NB4 (cell line): ENCODE measurements around the gene AP2A2.

Source experiments
- CTCF ChIP-seq: IDR thresholded peaks from one replicate; pipeline ENCODE4 v1.5.1; 2012; ENCODE audit warnings: low read depth, low read length
- POLR2A ChIP-seq: IDR thresholded peaks from 2 replicates; pipeline ENCODE4 v1.6.1; 2011; ENCODE audit warnings: mild to moderate bottlenecking; ENCODE audit not compliant: insufficient read length; ENCODE audit errors: extremely low read depth
- TF ChIP-seq, protein P1 (sequence below): IDR thresholded peaks from 2 replicates; pipeline ENCODE4 v1.6.1; 2011; ENCODE audit warnings: low read depth, low read length

DNA sequence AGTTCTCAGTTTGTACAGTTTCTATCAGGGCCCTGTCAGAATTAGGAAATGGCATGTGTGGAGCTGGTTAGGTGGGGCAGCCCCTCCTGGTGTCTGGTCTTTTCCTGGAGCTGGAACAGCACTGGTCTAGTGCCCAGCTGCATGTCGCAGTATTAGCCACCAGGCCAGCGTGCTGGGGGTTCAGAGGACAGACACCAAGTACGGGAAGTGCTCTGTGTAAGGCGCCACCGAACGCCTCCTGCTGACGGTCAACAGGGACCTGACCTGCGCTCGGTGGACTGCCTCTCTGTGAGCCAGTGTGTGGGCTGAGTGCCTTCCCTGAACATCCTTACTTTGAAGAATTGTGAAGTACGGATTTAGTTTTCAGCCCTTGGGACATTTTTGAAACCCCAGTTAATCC, 33.9 kb downstream of the AP2A2 start:
- TF ChIP-seq CTCF (no peak), POLR2A (no peak)
- TF ChIP-seq, protein P1, sequence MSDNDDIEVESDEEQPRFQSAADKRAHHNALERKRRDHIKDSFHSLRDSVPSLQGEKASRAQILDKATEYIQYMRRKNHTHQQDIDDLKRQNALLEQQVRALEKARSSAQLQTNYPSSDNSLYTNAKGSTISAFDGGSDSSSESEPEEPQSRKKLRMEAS = no peak
